ENCODE results near the gene PGLYRP1. TPM values are rescaled to one million over a fixed set of nuclear protein-coding genes. Genes with fewer than 3 reads are reported as not detected.

Gene PGLYRP1, protein sequence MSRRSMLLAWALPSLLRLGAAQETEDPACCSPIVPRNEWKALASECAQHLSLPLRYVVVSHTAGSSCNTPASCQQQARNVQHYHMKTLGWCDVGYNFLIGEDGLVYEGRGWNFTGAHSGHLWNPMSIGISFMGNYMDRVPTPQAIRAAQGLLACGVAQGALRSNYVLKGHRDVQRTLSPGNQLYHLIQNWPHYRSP
- not detected in 2 replicates for total RNA-seq (ENCODE audit: low replicate concordance)

GRCh38 chr19:46022431-46023310 lies at the start of gene PGLYRP1:
TSS of gene PGLYRP1 (minus strand) at chr19:46023053. CDS start at chr19:46023021, 32 bp downstream.

DNA sequence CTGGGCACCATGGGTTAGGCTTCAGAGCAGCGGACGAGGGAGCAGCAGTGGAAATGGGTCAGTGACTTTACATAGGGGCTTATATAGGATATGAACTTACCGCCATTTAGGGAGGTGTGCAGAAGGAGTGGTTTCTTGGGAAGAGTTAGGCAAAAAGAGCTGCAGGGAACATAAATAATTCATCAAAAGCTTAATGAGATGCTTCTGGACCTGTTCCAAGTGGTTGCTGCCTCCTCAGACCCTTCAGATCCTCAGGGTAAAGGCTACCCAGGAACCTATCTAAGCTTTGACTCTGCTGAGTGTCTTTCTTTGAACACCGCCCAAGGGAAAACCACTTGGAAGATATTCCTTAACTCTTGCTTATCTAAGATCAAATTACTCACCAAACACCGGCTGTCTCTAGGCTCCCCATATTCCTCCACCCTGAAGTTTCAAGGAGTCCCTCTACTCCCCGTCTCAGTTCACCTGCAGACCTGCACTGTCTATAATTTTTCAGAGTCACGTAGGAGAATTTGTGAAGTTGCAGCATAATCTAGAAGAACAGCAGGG lies 18.2 kb upstream of the PGLYRP1 start, which contains the start of gene IGFL4:
Gene IGFL4, minus strand, starts transcription at position 51 of the 549 bp plus-strand sequence. Its CDS starts 40 bp downstream, at position 11.

GRCh38 chr19:45994998-45995714 lies 27.7 kb downstream of the PGLYRP1 start, which contains the start of gene CCDC61:
TSS of gene CCDC61 (plus strand) at chr19:45995467. CDS start at chr19:46003019, 7,552 bp downstream.

GRCh38 chr19:45973553-45974338 lies 49.1 kb downstream of the PGLYRP1 start, which contains the start of gene NOVA2:
TSS of gene NOVA2 (minus strand) at chr19:45973865. CDS start at chr19:45973351, 514 bp downstream.

Other genes with a start within 250 kb of the PGLYRP1 start
- gene DMPK, start 240.6 kb downstream of the PGLYRP1 start, total RNA-seq (ENCODE audit: low replicate concordance) = 28.9 and 131 TPM in 2 replicates
- 14.3 and 21.6 TPM in 2 replicates for gene DMWD, start 230.2 kb downstream of the PGLYRP1 start, total RNA-seq (ENCODE audit: low replicate concordance)
- gene RSPH6A, start 207.7 kb downstream of the PGLYRP1 start, total RNA-seq (ENCODE audit: low replicate concordance) = 0.08 TPM in 1 of 2 replicates, not detected in the other
- gene SYMPK, start 159.9 kb downstream of the PGLYRP1 start, total RNA-seq (ENCODE audit: low replicate concordance) = 29.4 and 46.5 TPM in 2 replicates
- gene FOXA3, start 158.7 kb downstream of the PGLYRP1 start, total RNA-seq (ENCODE audit: low replicate concordance) = not detected in 2 replicates
- 14.5 and 24.1 TPM in 2 replicates for gene IRF2BP1, start 136.9 kb downstream of the PGLYRP1 start, total RNA-seq (ENCODE audit: low replicate concordance)
- gene MYPOP, start 120.4 kb downstream of the PGLYRP1 start, total RNA-seq (ENCODE audit: low replicate concordance) = 0.94 and 1.1 TPM in 2 replicates
- not detected in 2 replicates for gene NANOS2, start 108.3 kb downstream of the PGLYRP1 start, total RNA-seq (ENCODE audit: low replicate concordance)
- gene NOVA2, start 49.2 kb downstream of the PGLYRP1 start, total RNA-seq (ENCODE audit: low replicate concordance) = 0.23 and 1.2 TPM in 2 replicates
- gene CCDC61, start 27.6 kb downstream of the PGLYRP1 start, total RNA-seq (ENCODE audit: low replicate concordance) = 6.0 and 6.4 TPM in 2 replicates
- gene IGFL4, start 17.9 kb upstream of the PGLYRP1 start, total RNA-seq (ENCODE audit: low replicate concordance) = under 0.01 TPM in 1 of 2 replicates, not detected in the other
- not detected in 2 replicates for gene IGFL3, start 101.6 kb upstream of the PGLYRP1 start, total RNA-seq (ENCODE audit: low replicate concordance)
- not detected in 2 replicates for gene IGFL2, start 125.2 kb upstream of the PGLYRP1 start, total RNA-seq (ENCODE audit: low replicate concordance)
- gene IGFL1, start 206.7 kb upstream of the PGLYRP1 start, total RNA-seq (ENCODE audit: low replicate concordance) = not detected in 2 replicates

All from smooth muscle cell of the coronary artery (primary cell).